GM12878 (cell line): ENCODE results near the gene SHC2.

Experiments used
- CTCF ChIP-seq, 3 experiments: IDR thresholded peaks in 2 of 3; conservative IDR thresholded peaks in 1 of 3; 2 replicates each; pipeline ENCODE4 v1.5.1; 2011; ENCODE audit warnings: low read depth in 3 of 3, low read length in 3 of 3, mild to moderate bottlenecking in 3 of 3, control low read depth in 2 of 3, moderate library complexity in 2 of 3, inconsistent platforms in 1 of 3, mixed read lengths in 1 of 3; ENCODE audit not compliant: control insufficient read depth in 2 of 3, insufficient read depth in 1 of 3; ENCODE audit errors: extremely low read depth in 1 of 3
- IRF3 ChIP-seq: fragments of 450-650 bp; IDR thresholded peaks from 2 replicates; pipeline ENCODE4 v1.6.1; 2014; ENCODE audit warnings: mild to moderate bottlenecking
- JUND ChIP-seq: IDR thresholded peaks from 2 replicates; pipeline ENCODE4 v1.6.1; 2012; ENCODE audit warnings: low read depth, mild to moderate bottlenecking, low read length, improper control_type of control experiment, moderate library complexity
- MAX ChIP-seq: IDR thresholded peaks from 2 replicates; pipeline ENCODE4 v1.6.1; 2012; ENCODE audit warnings: low read depth, low read length, improper control_type of control experiment
- PML ChIP-seq: IDR thresholded peaks from 2 replicates; pipeline ENCODE4 v1.6.1; 2012; ENCODE audit warnings: low read length, inconsistent platforms
- POLR2AphosphoS5 ChIP-seq: IDR thresholded peaks from 2 replicates; pipeline ENCODE4 v1.6.1; 2011; ENCODE audit warnings: mild to moderate bottlenecking, low read length, inconsistent platforms
- SMC3 ChIP-seq: IDR thresholded peaks from 2 replicates; pipeline ENCODE4 v1.6.1; 2011; ENCODE audit warnings: low read length, improper control_type of control experiment, borderline replicate concordance
- SUZ12 ChIP-seq: fragments of 200-600 bp; sonication (generic); IDR thresholded peaks from one replicate; pipeline ENCODE4 v1.6.1; 2018; ENCODE audit warnings: antibody characterized with exemption, mild to moderate bottlenecking; ENCODE audit not compliant: unreplicated experiment
- ZBTB33 ChIP-seq: fragments of 450-650 bp; IDR thresholded peaks from 2 replicates; pipeline ENCODE4 v1.6.1; 2017; ENCODE audit warnings: mild to moderate bottlenecking

GRCh38 chr19:492091-492531 is 31.3 kb upstream of the SHC2 start:
- TF ChIP-seq JUND (no peak), CTCF (IDR thresholded peaks at IDR 0.05 in 2 of 3, conservative IDR thresholded peaks at IDR 0.05 in 1 of 3; ENCODE audit: control insufficient read depth in 2 of 3, extremely low read depth in 1 of 3, insufficient read depth in 1 of 3, low read depth in 3 of 3, low read length in 3 of 3) (no peak), MAX (no peak), IRF3 (no peak), SMC3 (no peak), PML (no peak), ZBTB33 (no peak), SUZ12 (no peak), POLR2AphosphoS5 (no peak)
